GM12878 (cell line): ENCODE measurements around the gene MGAT5. TPM values are rescaled to one million over a fixed set of nuclear protein-coding genes. Genes with fewer than 3 reads are reported as not detected.

ENCODE experiments used
- ATAC-seq: fragments of 200-7000 bp; cut with Tn5 transposase; 3 replicates; pipeline ENCODE4 v1.9.1; 2020; ENCODE audit warnings: mild to moderate bottlenecking, moderate library complexity
- BruUV-seq: library from RNA; stranded (reverse); fragments of 400-500 nt; replicated peaks from 2 replicates; lab custom pipeline; 2021; lab: Mats Ljungman, UMichigan
- CTCF ChIA-PET: fragments of 300-600 bp; sonication (Branson Sonifier 250); formaldehyde crosslinking; extraction: SDS; loops from one replicate; lab custom pipeline; 2021; ENCODE audit warnings: inconsistent platforms; lab: Yijun Ruan, JAX
- POLR2A ChIA-PET: fragments of 350-600 bp; formaldehyde crosslinking; extraction: SDS; loops from one replicate; lab custom pipeline; 2021; ENCODE audit warnings: inconsistent platforms; lab: Charles Lee
- RAD21 ChIA-PET: fragments of 300-600 bp; sonication (Branson Sonifier 250); formaldehyde crosslinking; loops from one replicate; lab custom pipeline; 2023; ENCODE audit warnings: antibody characterized with exemption; ENCODE audit not compliant: unreplicated experiment; lab: Charles Lee
- SMC1A ChIA-PET: fragments of 300-600 bp; sonication (Branson Sonifier 250); formaldehyde crosslinking; loops from one replicate; lab custom pipeline; 2023; ENCODE audit not compliant: unreplicated experiment, uncharacterized antibody; lab: Charles Lee
- DNase-seq: peaks from one replicate; pipeline ENCODE4 v3.0.0-alpha.2; 2011; ENCODE audit warnings: low read depth, low spot score
- FAIRE-seq: peaks from 3 replicates; lab custom pipeline; 2011; peaks lifted over from hg19 to GRCh38; lab: Jason Lieb, UNC
- H2AFZ ChIP-seq: 2 replicates; pipeline ENCODE4 v1.6.0; 2011; ENCODE audit warnings: low read depth, low read length, control low read depth; ENCODE audit not compliant: control insufficient read depth
- H3K27ac ChIP-seq: 2 replicates; pipeline ENCODE4 v1.5.1; 2011; ENCODE audit warnings: control low read depth; ENCODE audit not compliant: control insufficient read depth, insufficient read depth
- H3K27me3 ChIP-seq, 2 experiments: replicated peaks in 1 of 2; 2 replicates each; pipeline versions ENCODE4 v1.6.0 to v1.6.1; 2011; ENCODE audit warnings: low read length in 1 of 2; ENCODE audit not compliant: control insufficient read depth in 2 of 2, insufficient read depth in 2 of 2
- H3K36me3 ChIP-seq, 2 experiments: 2 replicates each; pipeline ENCODE4 v1.5.1; 2011; ENCODE audit warnings: low read length in 1 of 2; ENCODE audit not compliant: control insufficient read depth in 2 of 2, insufficient read depth in 2 of 2
- H3K4me1 ChIP-seq: 2 replicates; pipeline ENCODE4 v1.6.1; 2011; ENCODE audit warnings: mild to moderate bottlenecking, low read length, moderate library complexity, mixed read lengths; ENCODE audit not compliant: control insufficient read depth, insufficient read depth
- H3K4me2 ChIP-seq: 2 replicates; pipeline ENCODE4 v1.6.0; 2011; ENCODE audit warnings: control low read depth; ENCODE audit not compliant: control insufficient read depth, insufficient read depth
- H3K4me3 ChIP-seq: fragments of 200-600 bp; sonication (generic); 2 replicates; pipeline ENCODE4 v1.5.1; 2016
- H3K79me2 ChIP-seq: 2 replicates; pipeline ENCODE4 v1.6.0; 2011; ENCODE audit warnings: low read length; ENCODE audit not compliant: control insufficient read depth, insufficient read depth
- H3K9ac ChIP-seq: 2 replicates; pipeline ENCODE4 v1.8.0; 2011; ENCODE audit warnings: low read length, control low read depth, mixed read lengths; ENCODE audit not compliant: control insufficient read depth, insufficient read depth
- H3K9me3 ChIP-seq: replicated peaks from 3 replicates; pipeline ENCODE4 v1.5.1; 2011; ENCODE audit warnings: mild to moderate bottlenecking, low read length; ENCODE audit not compliant: control insufficient read depth, insufficient read depth
- H4K20me1 ChIP-seq: 2 replicates; pipeline ENCODE4 v1.6.0; 2011; ENCODE audit not compliant: control insufficient read depth, insufficient read depth
- BMI1 ChIP-seq: fragments of 450-650 bp; IDR thresholded peaks from 2 replicates; pipeline ENCODE4 v1.6.1; 2016; ENCODE audit warnings: mild to moderate bottlenecking, moderate library complexity, borderline replicate concordance
- EED ChIP-seq: sonication (generic); IDR thresholded peaks from 2 replicates; pipeline ENCODE4 v1.6.1; 2016; ENCODE audit warnings: antibody characterized with exemption, low read depth
- ELK1 ChIP-seq: IDR thresholded peaks from 2 replicates; pipeline ENCODE4 v1.6.1; 2012; ENCODE audit warnings: low read depth, low read length, improper control_type of control experiment
- EP300 ChIP-seq, 2 experiments: fragments of 150-350 bp in 1 of 2; IDR thresholded peaks; 2 replicates each; pipeline ENCODE4 v1.6.1; 2011 to 2012; ENCODE audit warnings: low read depth in 2 of 2, low read length in 2 of 2, borderline replicate concordance in 1 of 2, improper control_type of control experiment in 1 of 2, inconsistent platforms in 1 of 2; ENCODE audit not compliant: control insufficient read depth in 1 of 2
- GABPA ChIP-seq: IDR thresholded peaks from 2 replicates; pipeline ENCODE4 v1.6.1; 2014; ENCODE audit warnings: antibody characterized with exemption, low read depth, mild to moderate bottlenecking, inconsistent platforms
- IRF3 ChIP-seq: fragments of 450-650 bp; IDR thresholded peaks from 2 replicates; pipeline ENCODE4 v1.6.1; 2014; ENCODE audit warnings: mild to moderate bottlenecking
- MTA2 ChIP-seq: fragments of 450-650 bp; IDR thresholded peaks from 2 replicates; pipeline ENCODE4 v1.6.1; 2016; ENCODE audit warnings: low read depth, mild to moderate bottlenecking, moderate library complexity
- NFXL1 ChIP-seq: fragments of 450-650 bp; IDR thresholded peaks from 2 replicates; pipeline ENCODE4 v1.6.1; 2017; ENCODE audit warnings: antibody characterized with exemption, mild to moderate bottlenecking, borderline replicate concordance
- NFYA ChIP-seq: IDR thresholded peaks from 2 replicates; pipeline ENCODE4 v1.6.1; 2011; ENCODE audit warnings: low read depth, mild to moderate bottlenecking, low read length, improper control_type of control experiment, borderline replicate concordance
- NR2C1 ChIP-seq: fragments of 450-650 bp; IDR thresholded peaks from 2 replicates; pipeline ENCODE4 v1.6.1; 2017; ENCODE audit warnings: antibody characterized with exemption, mild to moderate bottlenecking, moderate library complexity
- RAD51 ChIP-seq: fragments of 450-650 bp; IDR thresholded peaks from 2 replicates; pipeline ENCODE4 v1.6.1; 2016; ENCODE audit warnings: moderate library complexity, mild to moderate bottlenecking, inconsistent platforms
- SMAD5 ChIP-seq: IDR thresholded peaks from 2 replicates; pipeline ENCODE4 v1.6.1; 2016; ENCODE audit warnings: antibody characterized with exemption, low read depth
- TCF12 ChIP-seq: IDR thresholded peaks from 2 replicates; pipeline ENCODE4 v1.6.1; 2011; ENCODE audit warnings: low read depth, mild to moderate bottlenecking, low read length
- TCF7 ChIP-seq: IDR thresholded peaks from 2 replicates; pipeline ENCODE4 v1.6.1; 2014; ENCODE audit warnings: antibody characterized with exemption, borderline replicate concordance
- YBX1 ChIP-seq: fragments of 450-650 bp; IDR thresholded peaks from 2 replicates; pipeline ENCODE4 v1.6.1; 2016; ENCODE audit warnings: antibody characterized with exemption
- ZNF622 ChIP-seq: fragments of 450-650 bp; IDR thresholded peaks from 2 replicates; pipeline ENCODE4 v1.6.1; 2017; ENCODE audit warnings: mild to moderate bottlenecking, inconsistent platforms
- WGBS: methylation state at CpG from one replicate; pipeline ENCODE4 v1.1.6; 2016; ENCODE audit warnings: low lambda C conversion rate; ENCODE audit not compliant: insufficient replicate concordance, insufficient coverage; ENCODE audit errors: missing lambda C conversion rate; 5-methylcytosine and 5-hydroxymethylcytosine counted together
- in situ Hi-C: fragments of 300-500 bp; cut with MboI; formaldehyde crosslinking; loops from 9 replicates; pipeline ENCODE4 v1.14.3; 2018; ENCODE audit warnings: mixed read lengths
- intact Hi-C: fragments of 100-400 bp; cut with micrococcal nuclease; formaldehyde crosslinking; loops from one replicate; pipeline ENCODE4 v1.14.2; 2022; ENCODE audit not compliant: unreplicated experiment
- polyA plus RNA-seq, 11 experiments: library from polyadenylated mRNA; depleted of rRNA in 4 of 11; unstranded in 6 of 11; stranded (reverse) in 5 of 11; fragments of >200 nt; fragmentation: Nextera tagmentation in 4 of 11; fragmentation: Illumina TruSeq in 1 of 11; extraction: Ambion mirVana in 4 of 11; extraction: Trizol in 1 of 11; gene quantifications; 1 replicate in 1 of 11; 2 replicates in 10 of 11; pipeline versions ENCODE4 v1.2.1 to v1.2.3, GENCODE V29; 2011 to 2016; ENCODE audit warnings: inconsistent platforms in 2 of 11, missing spikeins in 2 of 11, low read depth in 1 of 11
- total RNA-seq, 4 experiments: library from RNA; depleted of rRNA in 3 of 4; stranded (reverse); fragments of >200 nt in 3 of 4; fragmentation: Illumina TruSeq in 1 of 4; extraction: Trizol in 1 of 4; gene quantifications; 2 replicates each; pipeline versions ENCODE4 v1.2.1 to v1.2.3, GENCODE V29; 2013 to 2021

The MGAT5 gene
- total and polyA plus RNA-seq, 10 of the 15 experiments (the other 5 are each of a cell fraction or from before 2014, with no cell fraction given) = 4.9 to 104 (median 36.2) TPM

- BruUV-seq = no TSS peak
- ATAC-seq = no peak
- H3K9ac ChIP-seq = no peak overlapping the region
- TF ChIP-seq EP300 (IDR thresholded peaks at IDR 0.05; ENCODE audit: borderline replicate concordance in 1 of 2, control insufficient read depth in 1 of 2, low read depth in 2 of 2, low read length in 2 of 2) (no peak), YBX1 (no peak)
- ChIA-PET SMC1A (interaction anchor here (0.6 to 1.4 kb wide), 2 partner anchors 10 to 445 kb away, joined by 3 read pairs; no protein-coding TSS in a partner anchor), POLR2A (no interaction called here), RAD21 (no interaction called here), CTCF (no interaction called here)
- in situ Hi-C loops = no loop called here
- no peaks in the 10 kb centered on the region for H3K4me1 ChIP-seq
- no peaks in the 10 kb centered on the region for H3K79me2 ChIP-seq
- no peak overlapping the region for H3K4me3 ChIP-seq
- no peak overlapping the region for H3K4me2 ChIP-seq
- no peak overlapping the region for H3K27ac ChIP-seq
- no peaks in the 10 kb centered on the region for H3K36me3 ChIP-seq
- WGBS = 38% methylated on average over 6 of the region's 6 CpGs
- FAIRE-seq = no peak
- H4K20me1 ChIP-seq = no peaks in the 10 kb centered on the region
- no peaks in the 10 kb centered on the region for H3K9me3 ChIP-seq
- H3K27me3 ChIP-seq = no peaks in the 10 kb centered on the region; a peak in 1 of 4 replicates
- intact Hi-C loops = no loop called here
- no peak for DNase-seq
- no peak overlapping the region for H2AFZ ChIP-seq
Measured at GRCh38 chr2:134501476-134502091, 247.7 kb downstream of the MGAT5 start.

GRCh38 chr2:134502104-134502503 lies 248.2 kb downstream of the MGAT5 start:
- RAD21 ChIA-PET = no interaction called here
- intact Hi-C loops (no loop called here), in situ Hi-C loops (no loop called here)
- Histone ChIP-seq H2AFZ (no peak overlapping the region), H3K9me3 (no peaks in the 10 kb centered on the region), H3K4me1 (no peaks in the 10 kb centered on the region), H3K79me2 (no peaks in the 10 kb centered on the region), H3K4me2 (no peak overlapping the region), H3K27me3 (no peaks in the 10 kb centered on the region; a peak in 1 of 4 replicates), H4K20me1 (no peaks in the 10 kb centered on the region), H3K9ac (no peak overlapping the region), H3K4me3 (no peak overlapping the region), H3K27ac (no peak overlapping the region), H3K36me3 (no peaks in the 10 kb centered on the region)
- SMC1A ChIA-PET = interaction anchor here (0.6 to 1.4 kb wide), 2 partner anchors 11 to 444 kb away, joined by 3 read pairs; no protein-coding TSS in a partner anchor
- POLR2A ChIA-PET = no interaction called here
- ATAC-seq (no peak), DNase-seq (no peak), FAIRE-seq (no peak)
- whole genome bisulfite sequencing = 28% methylated on average over 2 of the region's 2 CpGs
- no TSS peak for BruUV-seq
- CTCF ChIA-PET = no interaction called here
- TF ChIP-seq RAD51 (no peak), BMI1 (no peak), TCF12 (no peak), EED (no peak), NFYA (no peak), ELK1 (no peak), ZNF622 (no peak), TCF7 (no peak), NR2C1 (no peak), SMAD5 (no peak), MTA2 (no peak), IRF3 (no peak), GABPA (no peak), NFXL1 (no peak)
